Activated naive CD8-positive, alpha-beta T cell treated with anti-CD3 and anti-CD28 coated beads for 36 hours (primary cell): ENCODE data around the gene THSD7B. TPM values are rescaled to one million over a fixed set of nuclear protein-coding genes. Genes with fewer than 3 reads are reported as not detected.

ENCODE experiments used
- DNase-seq: peaks from one replicate; pipeline ENCODE4 v3.0.0; 2021
- H3K27ac Mint-ChIP-seq: one replicate; pipeline ENCODE4 v1.8.0; 2022; ENCODE audit warnings: mild to moderate bottlenecking, moderate library complexity, mixed read lengths
- H3K27me3 Mint-ChIP-seq: one replicate; pipeline ENCODE4 v1.8.0; 2022; ENCODE audit warnings: mild to moderate bottlenecking, mixed read lengths
- H3K36me3 Mint-ChIP-seq: one replicate; pipeline ENCODE4 v1.8.0; 2021; ENCODE audit warnings: mild to moderate bottlenecking, mixed read lengths
- H3K4me1 Mint-ChIP-seq: one replicate; pipeline ENCODE4 v1.8.0; 2021; ENCODE audit warnings: mixed read lengths
- H3K4me3 Mint-ChIP-seq: one replicate; pipeline ENCODE4 v1.8.0; 2022; ENCODE audit warnings: mild to moderate bottlenecking, moderate library complexity, mixed read lengths
- H3K9me3 Mint-ChIP-seq: one replicate; pipeline ENCODE4 v1.8.0; 2022; ENCODE audit warnings: mixed read lengths
- total RNA-seq, 2 experiments: library from RNA; stranded (reverse); gene quantifications; one replicate each; pipeline ENCODE4 v1.2.3, GENCODE V29; 2021

Gene THSD7B
- total RNA-seq, 2 experiments from 2014 or later = not detected

DNA sequence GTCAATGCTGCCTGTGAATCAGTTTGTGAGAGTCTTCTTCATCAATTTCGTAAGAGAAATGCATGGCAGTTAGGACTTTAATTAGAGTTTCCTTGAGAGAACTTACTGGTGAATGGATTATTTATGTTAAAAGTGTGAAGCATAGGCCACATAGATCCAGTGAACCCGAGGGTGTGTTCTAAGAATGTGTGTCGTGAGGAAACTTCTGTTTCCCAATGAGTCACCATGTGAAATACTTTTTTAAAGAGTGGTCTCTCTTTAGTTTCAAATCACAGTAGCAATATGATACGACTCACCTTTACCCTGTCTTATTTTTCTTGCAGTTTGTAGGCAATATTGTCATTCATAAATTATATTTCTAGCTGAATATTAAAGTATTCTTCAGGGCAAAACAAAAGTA lies 18.5 kb downstream of the THSD7B start:
- no peak overlapping the region for H3K27ac Mint-ChIP-seq
- H3K36me3 Mint-ChIP-seq = no peaks in the 10 kb centered on the region
- no peak for DNase-seq
- peaks cover 7% of the 10 kb centered on the region for H3K27me3 Mint-ChIP-seq
- H3K4me3 Mint-ChIP-seq = no peak overlapping the region
- peaks cover 6% of the 10 kb centered on the region for H3K4me1 Mint-ChIP-seq
- H3K9me3 Mint-ChIP-seq = no peaks in the 10 kb centered on the region

DNA sequence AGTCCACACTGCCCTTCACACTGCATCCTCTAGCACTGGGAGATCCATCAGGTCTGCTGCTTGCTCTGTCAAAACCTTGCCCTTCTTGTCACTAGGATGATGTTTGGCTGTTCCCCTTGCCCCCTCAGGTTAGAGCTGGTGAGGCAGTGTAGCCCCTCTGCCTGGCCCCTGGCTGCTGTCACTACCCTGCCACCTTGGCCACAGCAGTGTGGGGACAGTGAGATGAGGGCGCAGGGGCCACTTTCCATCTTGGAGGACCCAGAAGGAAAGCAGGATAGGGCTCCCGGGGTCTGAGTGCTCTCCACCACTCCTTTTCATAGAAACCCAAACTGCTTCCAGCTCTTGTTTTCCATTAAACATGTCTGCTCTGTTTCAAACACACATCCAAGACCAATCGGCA lies 19.9 kb downstream of the THSD7B start:
- H3K4me1 Mint-ChIP-seq = peaks cover 6% of the 10 kb centered on the region

DNA sequence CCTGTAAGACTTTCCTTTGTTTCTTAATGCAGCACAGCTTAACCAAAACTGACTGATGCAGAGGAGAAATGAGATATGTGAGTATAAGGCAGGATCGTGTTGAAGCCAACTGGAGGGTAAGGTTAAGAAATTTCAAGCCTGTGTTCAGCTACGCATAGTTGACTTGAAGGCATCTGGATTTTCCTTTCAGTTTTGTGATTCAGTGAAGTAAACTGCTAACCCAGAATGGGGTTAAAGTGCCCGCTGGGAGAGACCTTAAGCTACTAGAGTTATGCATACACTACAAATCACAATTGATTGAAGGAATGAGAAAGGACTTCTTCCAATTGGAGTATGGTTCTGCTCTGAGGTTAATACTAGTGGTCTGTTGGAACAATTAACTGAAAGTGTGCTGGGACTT lies 22.6 kb downstream of the THSD7B start:
- no peaks in the 10 kb centered on the region for H3K9me3 Mint-ChIP-seq
- no peak for DNase-seq
- no peak overlapping the region for H3K4me3 Mint-ChIP-seq
- no peaks in the 10 kb centered on the region for H3K36me3 Mint-ChIP-seq
- H3K27me3 Mint-ChIP-seq = peaks cover 15% of the 10 kb centered on the region
- peaks cover 6% of the 10 kb centered on the region for H3K4me1 Mint-ChIP-seq
- no peak overlapping the region for H3K27ac Mint-ChIP-seq

More for the DNA sequence above, 19.9 kb downstream of the THSD7B start:
- no peak for DNase-seq
- Mint-ChIP-seq H3K36me3 (no peaks in the 10 kb centered on the region), H3K27ac (no peak overlapping the region), H3K9me3 (no peaks in the 10 kb centered on the region), H3K27me3 (peaks cover 7% of the 10 kb centered on the region), H3K4me3 (no peak overlapping the region)

DNA sequence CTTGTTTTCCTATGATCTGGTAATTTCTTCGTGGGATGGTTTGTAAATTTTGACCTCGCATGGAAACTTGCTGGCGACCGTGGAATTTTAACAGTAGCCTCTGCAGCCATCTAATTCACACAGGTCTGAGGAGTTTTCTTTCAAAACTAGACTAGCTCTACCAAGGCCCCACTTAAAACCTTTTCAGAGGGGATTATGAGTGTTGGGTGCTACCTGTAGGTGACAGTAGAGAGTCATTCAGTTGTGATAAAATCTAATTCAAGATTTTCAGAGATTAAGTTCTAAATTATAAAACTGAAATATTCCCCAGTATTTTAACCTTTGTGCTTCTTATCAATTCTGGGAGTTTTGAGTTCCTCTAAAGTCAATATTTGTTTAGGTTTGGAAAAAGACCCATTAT lies 31.0 kb downstream of the THSD7B start:
- DNase-seq = no peak
- Mint-ChIP-seq H3K4me1 (no peaks in the 10 kb centered on the region), H3K4me3 (no peak overlapping the region), H3K27me3 (peaks cover 7% of the 10 kb centered on the region), H3K36me3 (no peaks in the 10 kb centered on the region), H3K9me3 (no peaks in the 10 kb centered on the region), H3K27ac (no peak overlapping the region)

DNA sequence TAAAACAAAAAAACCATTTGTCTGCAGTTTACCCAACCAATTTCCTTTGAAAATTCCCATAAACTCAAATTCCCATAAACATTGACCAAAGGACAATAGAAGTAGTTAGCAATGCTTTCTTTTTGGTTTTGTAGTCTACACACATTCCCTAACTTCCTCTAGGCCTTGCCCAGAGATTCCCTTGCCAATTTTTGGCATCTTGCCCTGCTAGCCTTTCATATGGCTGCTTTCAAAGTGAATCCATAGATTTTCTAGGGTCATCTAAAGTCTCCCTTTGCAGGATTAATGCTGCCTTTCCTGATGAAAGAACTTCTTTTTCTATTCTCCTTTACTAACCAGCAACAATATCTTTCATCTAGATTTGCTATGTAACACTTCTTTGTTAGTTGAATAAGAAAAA lies 33.4 kb downstream of the THSD7B start:
- Mint-ChIP-seq H3K27ac (no peak overlapping the region), H3K27me3 (no peaks in the 10 kb centered on the region), H3K36me3 (no peaks in the 10 kb centered on the region), H3K9me3 (no peaks in the 10 kb centered on the region), H3K4me1 (no peaks in the 10 kb centered on the region), H3K4me3 (no peak overlapping the region)
- no peak for DNase-seq

DNA sequence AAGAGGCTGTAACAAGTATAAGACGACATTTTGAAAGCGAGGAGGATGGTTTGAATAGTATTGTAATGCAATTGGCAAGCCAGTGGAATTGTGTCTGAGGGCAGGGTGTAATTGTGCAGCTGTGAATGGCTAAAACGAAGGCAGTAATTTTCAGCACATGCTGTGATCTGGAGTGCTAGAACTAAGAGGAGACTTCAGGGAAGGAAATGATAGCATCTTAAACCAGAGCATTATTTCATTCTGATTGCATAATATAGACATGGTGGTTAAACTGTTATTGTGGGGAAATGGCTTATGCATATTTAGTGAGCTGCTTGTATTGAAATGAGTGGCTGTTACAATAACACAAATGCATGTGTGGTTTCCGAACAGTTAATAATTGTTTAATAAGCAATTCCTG lies 36.3 kb downstream of the THSD7B start:
- no peak for DNase-seq
- no peaks in the 10 kb centered on the region for H3K4me1 Mint-ChIP-seq
- H3K27ac Mint-ChIP-seq = no peak overlapping the region
- no peaks in the 10 kb centered on the region for H3K36me3 Mint-ChIP-seq
- no peaks in the 10 kb centered on the region for H3K9me3 Mint-ChIP-seq
- no peak overlapping the region for H3K4me3 Mint-ChIP-seq
- no peaks in the 10 kb centered on the region for H3K27me3 Mint-ChIP-seq

DNA sequence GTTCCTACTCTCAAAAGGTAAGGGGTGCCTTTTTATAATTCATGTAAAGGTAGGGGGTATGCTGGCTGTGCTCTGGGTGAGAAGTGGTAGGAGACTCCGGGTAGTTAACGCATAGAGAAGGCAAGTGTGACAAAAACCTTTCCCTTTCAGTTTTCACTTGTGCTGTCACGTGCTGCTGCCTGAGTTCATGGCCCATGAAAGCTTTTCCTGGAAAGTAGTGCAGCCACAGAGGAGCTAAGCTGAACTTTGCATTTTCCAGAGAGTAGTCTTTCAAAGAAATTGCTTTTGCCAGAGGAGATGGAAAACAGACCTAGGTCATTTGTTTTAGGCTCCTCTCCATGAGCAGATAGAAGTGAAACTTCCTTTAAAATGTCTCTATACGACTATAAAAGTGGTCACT lies 44.7 kb downstream of the THSD7B start:
- H3K27me3 Mint-ChIP-seq = no peaks in the 10 kb centered on the region
- H3K27ac Mint-ChIP-seq = no peak overlapping the region
- DNase-seq = no peak
- no peaks in the 10 kb centered on the region for H3K9me3 Mint-ChIP-seq
- H3K4me1 Mint-ChIP-seq = no peaks in the 10 kb centered on the region
- no peaks in the 10 kb centered on the region for H3K36me3 Mint-ChIP-seq
- no peak overlapping the region for H3K4me3 Mint-ChIP-seq

DNA sequence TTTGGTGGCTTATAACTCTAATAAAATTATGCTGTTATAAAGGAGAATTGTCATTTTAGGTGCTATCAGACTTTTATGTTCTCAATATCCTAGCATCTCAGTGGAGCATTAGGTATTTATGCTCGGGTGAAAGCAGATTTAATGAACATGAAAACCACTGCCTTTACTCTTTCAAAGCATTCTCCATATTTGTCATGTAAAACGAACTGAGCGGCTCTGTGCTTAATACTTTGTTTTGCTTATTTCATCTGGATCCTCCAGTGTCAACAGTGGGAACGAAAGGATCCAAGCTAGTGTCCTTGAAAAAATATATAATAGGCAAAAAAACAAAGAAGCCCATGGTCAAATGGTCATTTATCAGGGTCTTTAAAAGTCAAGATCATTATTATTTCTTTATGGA lies 53.5 kb downstream of the THSD7B start:
- Mint-ChIP-seq H3K27ac (no peak overlapping the region), H3K36me3 (no peaks in the 10 kb centered on the region), H3K4me3 (no peak overlapping the region), H3K4me1 (no peaks in the 10 kb centered on the region), H3K9me3 (no peaks in the 10 kb centered on the region), H3K27me3 (no peaks in the 10 kb centered on the region)
- no peak for DNase-seq

DNA sequence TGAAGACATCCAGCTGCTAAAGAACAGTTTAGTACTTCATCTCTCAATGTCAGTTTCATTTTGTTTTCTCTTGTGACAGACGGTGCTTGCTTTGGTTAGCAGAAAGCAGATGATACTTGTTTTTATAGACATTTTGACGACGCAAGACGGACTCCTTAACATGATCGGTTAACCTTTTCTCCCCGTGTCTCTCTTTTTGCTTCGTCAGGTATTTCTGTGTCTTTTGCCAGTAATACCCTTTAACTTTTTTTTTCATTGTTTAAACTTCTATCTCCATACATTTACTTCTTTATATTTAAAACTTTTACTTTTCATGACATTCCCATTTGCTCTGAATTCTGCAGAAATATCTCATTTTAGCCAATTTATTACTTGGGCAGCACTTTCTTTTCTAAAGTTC lies 57.9 kb downstream of the THSD7B start:
- Mint-ChIP-seq H3K4me1 (no peaks in the 10 kb centered on the region), H3K4me3 (no peak overlapping the region), H3K27me3 (no peaks in the 10 kb centered on the region), H3K9me3 (no peaks in the 10 kb centered on the region), H3K36me3 (no peaks in the 10 kb centered on the region), H3K27ac (no peak overlapping the region)
- no peak for DNase-seq

DNA sequence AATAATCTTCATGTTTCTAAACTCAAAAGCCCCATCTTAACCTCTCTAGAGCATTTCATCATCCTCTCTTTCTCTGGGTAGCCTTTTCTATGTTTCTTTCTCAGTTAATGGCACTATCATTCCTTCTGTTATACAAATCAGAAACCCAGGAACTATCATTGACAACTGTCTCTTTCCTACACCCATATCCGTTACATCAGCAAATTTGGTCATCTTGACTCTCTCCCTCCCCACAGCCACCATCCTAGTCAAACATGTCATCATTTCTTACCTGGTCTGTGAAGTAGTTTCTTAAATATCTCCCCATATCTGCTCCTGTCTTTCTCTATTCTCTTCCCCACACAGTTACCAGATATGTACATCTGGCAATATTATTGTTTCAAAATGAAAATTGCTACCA lies 62.8 kb downstream of the THSD7B start:
- Mint-ChIP-seq H3K36me3 (no peaks in the 10 kb centered on the region), H3K9me3 (no peaks in the 10 kb centered on the region), H3K4me1 (no peaks in the 10 kb centered on the region), H3K27ac (no peak overlapping the region), H3K4me3 (no peak overlapping the region), H3K27me3 (peaks cover 7% of the 10 kb centered on the region)
- no peak for DNase-seq

DNA sequence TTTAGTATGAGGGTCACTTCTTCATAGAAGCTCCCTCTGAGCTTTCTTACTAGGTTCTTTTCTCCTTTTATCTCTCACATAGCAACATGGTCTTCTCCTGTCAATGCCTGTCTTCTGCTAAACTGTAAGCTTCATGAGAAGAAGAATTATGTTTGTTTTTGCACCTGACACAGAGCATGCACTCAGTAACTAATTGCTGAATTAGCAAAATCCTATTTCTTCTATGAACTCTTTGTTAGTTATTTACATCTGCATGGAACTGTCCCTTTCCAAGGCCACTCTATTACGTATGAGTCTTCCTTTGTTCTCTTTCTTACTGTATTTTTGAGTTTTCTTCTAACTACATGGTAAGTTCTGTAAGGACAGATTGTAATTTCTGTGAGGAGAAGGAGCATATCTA lies 63.4 kb downstream of the THSD7B start:
- Mint-ChIP-seq H3K27me3 (peaks cover 7% of the 10 kb centered on the region), H3K4me1 (no peaks in the 10 kb centered on the region), H3K27ac (no peak overlapping the region), H3K4me3 (no peak overlapping the region), H3K36me3 (no peaks in the 10 kb centered on the region), H3K9me3 (no peaks in the 10 kb centered on the region)
- DNase-seq = no peak

DNA sequence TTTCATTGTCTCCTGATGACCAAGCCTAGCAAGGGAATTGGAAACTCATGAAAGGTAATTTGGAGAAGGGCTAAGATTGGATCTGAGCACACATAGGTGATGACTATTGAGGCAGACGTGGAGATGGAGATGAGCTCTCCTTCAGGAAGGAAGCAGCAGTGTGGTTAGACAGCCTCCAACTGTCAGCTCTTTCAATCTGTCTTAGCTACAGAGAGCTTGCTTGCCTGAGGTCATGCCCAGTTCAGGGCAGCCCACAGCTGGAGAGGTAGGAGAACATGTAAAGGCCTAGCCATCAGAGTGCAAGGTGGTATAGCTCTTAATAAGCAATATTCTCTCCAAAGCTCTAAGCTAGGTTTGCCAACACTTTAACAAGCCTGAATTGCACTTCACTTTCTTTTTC lies 79.2 kb downstream of the THSD7B start:
- Mint-ChIP-seq H3K36me3 (no peaks in the 10 kb centered on the region), H3K9me3 (no peaks in the 10 kb centered on the region), H3K27ac (no peak overlapping the region), H3K4me3 (no peak overlapping the region), H3K4me1 (no peaks in the 10 kb centered on the region), H3K27me3 (peaks cover 18% of the 10 kb centered on the region)
- no peak for DNase-seq

DNA sequence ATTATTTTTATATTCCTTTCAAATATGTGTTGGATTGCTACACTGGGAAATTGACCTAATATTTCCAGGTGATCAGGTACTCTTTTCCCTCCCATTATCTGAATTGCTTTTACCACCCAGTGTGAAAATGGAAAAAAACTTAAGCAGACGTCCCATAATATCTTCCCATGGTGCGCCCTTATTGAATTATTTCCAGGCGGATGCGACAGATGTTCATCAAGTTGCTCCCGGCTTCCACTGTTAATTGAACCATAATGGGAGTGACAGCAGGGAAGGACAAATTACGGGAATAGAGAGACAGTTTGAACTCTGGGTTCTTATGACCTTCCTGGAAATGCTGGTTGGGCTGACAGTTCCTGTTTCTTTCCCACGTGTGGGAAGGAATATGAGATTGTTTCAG lies 93.3 kb downstream of the THSD7B start:
- Mint-ChIP-seq H3K36me3 (no peaks in the 10 kb centered on the region), H3K27me3 (peaks cover 3% of the 10 kb centered on the region), H3K27ac (no peak overlapping the region), H3K9me3 (no peaks in the 10 kb centered on the region), H3K4me1 (no peaks in the 10 kb centered on the region), H3K4me3 (no peak overlapping the region)
- DNase-seq = no peak

DNA sequence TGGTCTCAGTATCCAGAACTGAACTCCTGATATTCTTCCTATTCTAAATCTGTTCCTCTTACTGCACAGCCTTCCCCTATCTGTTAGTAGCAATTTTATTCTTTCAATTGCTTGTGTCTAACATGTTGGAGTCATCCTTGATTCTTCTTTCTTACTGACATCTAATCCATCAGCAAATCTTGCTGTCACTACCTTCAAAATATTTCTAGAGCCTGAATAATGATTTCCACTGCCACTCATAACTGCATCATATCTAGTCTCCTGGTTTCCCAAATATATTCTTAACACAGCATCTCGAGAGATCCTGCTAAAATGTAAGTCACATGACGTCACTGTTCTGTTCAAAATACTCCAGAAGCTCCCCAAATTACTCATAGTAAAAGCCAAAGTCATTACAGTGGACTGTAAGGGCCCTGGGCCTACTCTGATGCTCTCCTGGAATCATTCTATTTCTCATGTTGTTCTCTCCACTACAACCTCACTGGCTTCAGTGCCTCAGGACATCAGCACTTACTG lies 95.2 kb downstream of the THSD7B start:
- H3K27ac Mint-ChIP-seq = no peak overlapping the region
- H3K9me3 Mint-ChIP-seq = no peaks in the 10 kb centered on the region
- H3K27me3 Mint-ChIP-seq = peaks cover 5% of the 10 kb centered on the region
- H3K36me3 Mint-ChIP-seq = no peaks in the 10 kb centered on the region
- no peak overlapping the region for H3K4me3 Mint-ChIP-seq
- DNase-seq = no peak
- H3K4me1 Mint-ChIP-seq = no peaks in the 10 kb centered on the region

DNA sequence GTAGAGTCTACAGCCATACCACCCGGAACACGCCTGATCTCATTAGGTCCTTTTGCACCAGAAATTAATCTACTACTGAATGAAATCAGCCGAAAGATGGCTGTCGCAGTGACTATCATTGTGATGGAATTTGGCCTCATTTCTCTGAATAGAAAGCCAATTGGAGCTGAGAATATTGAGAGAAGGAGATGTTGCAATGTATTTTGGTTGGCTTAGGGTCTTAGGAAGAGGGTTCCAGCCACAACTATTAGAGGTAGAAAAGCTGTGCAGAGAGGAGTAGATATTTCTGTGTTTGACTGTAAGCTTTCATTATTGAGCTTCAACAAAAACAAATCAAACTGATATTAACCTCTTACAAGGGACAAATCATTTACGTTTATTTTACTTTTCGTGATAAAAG lies 98.1 kb downstream of the THSD7B start:
- H3K27me3 Mint-ChIP-seq = peaks cover 9% of the 10 kb centered on the region
- DNase-seq = no peak
- no peaks in the 10 kb centered on the region for H3K4me1 Mint-ChIP-seq
- no peaks in the 10 kb centered on the region for H3K9me3 Mint-ChIP-seq
- no peak overlapping the region for H3K27ac Mint-ChIP-seq
- no peak overlapping the region for H3K4me3 Mint-ChIP-seq
- H3K36me3 Mint-ChIP-seq = no peaks in the 10 kb centered on the region

DNA sequence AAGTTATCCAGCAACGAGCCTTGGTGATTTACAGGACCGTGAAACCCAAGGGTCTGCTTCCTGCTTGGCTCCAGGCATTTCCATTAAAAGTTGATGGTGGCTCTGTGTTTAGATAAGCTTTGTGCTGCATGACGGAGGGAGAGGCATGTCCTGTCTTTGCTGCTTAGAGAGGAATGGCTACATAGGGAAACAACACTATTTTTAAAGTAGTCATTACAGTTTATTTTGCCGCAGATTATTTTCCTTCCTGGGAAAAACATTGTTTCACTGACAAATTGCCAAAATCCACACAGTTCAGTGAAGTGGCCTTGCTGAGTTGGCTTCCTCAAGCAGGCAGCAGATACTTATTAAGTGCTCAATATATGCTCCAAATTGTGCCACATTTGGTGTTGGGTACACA lies 98.5 kb downstream of the THSD7B start:
- H3K4me1 Mint-ChIP-seq = no peaks in the 10 kb centered on the region
- no peaks in the 10 kb centered on the region for H3K9me3 Mint-ChIP-seq
- H3K4me3 Mint-ChIP-seq = no peak overlapping the region
- H3K27me3 Mint-ChIP-seq = peaks cover 9% of the 10 kb centered on the region
- H3K36me3 Mint-ChIP-seq = no peaks in the 10 kb centered on the region
- no peak for DNase-seq
- no peak overlapping the region for H3K27ac Mint-ChIP-seq

DNA sequence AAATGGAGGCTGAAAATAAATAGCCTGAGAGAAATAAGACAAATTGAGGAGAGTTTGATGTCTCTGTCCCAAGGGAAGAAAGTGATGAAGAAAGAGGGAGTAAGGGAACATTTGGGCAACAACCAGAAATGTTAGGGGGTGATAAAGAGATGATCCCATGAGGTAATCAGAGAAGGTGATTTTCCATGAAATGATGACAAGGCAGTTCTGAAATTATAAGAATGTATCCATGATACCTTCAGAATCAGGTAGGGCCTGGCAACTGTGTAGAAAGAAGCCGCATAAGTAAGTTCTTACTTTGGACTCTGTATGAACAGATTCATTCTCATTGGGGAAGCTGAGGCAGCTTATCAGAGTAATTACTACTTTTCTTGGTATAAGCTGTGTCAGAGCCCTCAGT lies 106.1 kb downstream of the THSD7B start:
- Mint-ChIP-seq H3K36me3 (no peaks in the 10 kb centered on the region), H3K27me3 (peaks cover 14% of the 10 kb centered on the region), H3K9me3 (no peaks in the 10 kb centered on the region), H3K4me3 (no peak overlapping the region), H3K27ac (no peak overlapping the region), H3K4me1 (no peaks in the 10 kb centered on the region)
- DNase-seq = no peak
